K562 (cell line): ENCODE data around the gene EYA2. TPM values are rescaled to one million over a fixed set of nuclear protein-coding genes. Genes with fewer than 3 reads are reported as not detected.

Source experiments
- CBX5 ChIP-seq: IDR thresholded peaks from 2 replicates; pipeline ENCODE4 v1.6.1; 2014; ENCODE audit warnings: low read depth, borderline replicate concordance
- ETV6 ChIP-seq, 3 experiments: fragments of 150-350 bp in 1 of 3; sonication (generic) in 1 of 3; formaldehyde crosslinking in 1 of 3; IDR thresholded peaks; 2 replicates each; pipeline versions ENCODE4 v1.6.1 to v1.8.0; 2014 to 2022; ENCODE audit warnings: borderline replicate concordance in 2 of 3, low read depth in 2 of 3, antibody characterized with exemption in 1 of 3, low read length in 1 of 3, mild to moderate bottlenecking in 1 of 3, missing genetic modification reagents in 1 of 3
- HDAC3 ChIP-seq: fragments of 450-650 bp; IDR thresholded peaks from 2 replicates; pipeline ENCODE4 v1.6.1; 2018; ENCODE audit warnings: borderline replicate concordance, mild to moderate bottlenecking, moderate library complexity; ENCODE audit not compliant: partially characterized antibody
- HIVEP1 ChIP-seq: fragments of 250-450 bp; sonication (Bioruptor Pico); IDR thresholded peaks from 2 replicates; pipeline ENCODE4 v1.4.0; 2020; ENCODE audit warnings: mild to moderate bottlenecking
- MAFG ChIP-seq: fragments of 450-650 bp; conservative IDR thresholded peaks from 2 replicates; pipeline ENCODE4 v1.6.1; 2016; ENCODE audit warnings: missing genetic modification characterization, missing compliant biosample characterization
- MED1 ChIP-seq: sonication (generic); formaldehyde crosslinking; IDR thresholded peaks from 2 replicates; pipeline ENCODE4 v1.8.1; 2023; ENCODE audit warnings: missing genetic modification reagents, borderline replicate concordance
- PHF8 ChIP-seq: fragments of 200-600 bp; sonication (generic); IDR thresholded peaks from 2 replicates; pipeline ENCODE4 v1.6.1; 2012; ENCODE audit warnings: mixed run types, mild to moderate bottlenecking, inconsistent platforms, low read length, moderate library complexity, borderline replicate concordance
- RNF219 ChIP-seq: fragments of 250-450 bp; sonication (Bioruptor Pico); IDR thresholded peaks from 2 replicates; pipeline ENCODE4 v1.5.0; 2022; ENCODE audit warnings: mild to moderate bottlenecking
- SMAD1 ChIP-seq: fragments of 150-350 bp; IDR thresholded peaks from 2 replicates; pipeline ENCODE4 v1.6.1; 2014; ENCODE audit warnings: low read length, low read depth; ENCODE audit not compliant: partially characterized antibody
- SNAPC5 ChIP-seq: fragments of 250-450 bp; sonication (Bioruptor Pico); IDR thresholded peaks from 2 replicates; pipeline ENCODE4 v1.8.0; 2021; ENCODE audit warnings: moderate library complexity, mild to moderate bottlenecking, inconsistent platforms
- TAF9B ChIP-seq: fragments of 450-650 bp; IDR thresholded peaks from 2 replicates; pipeline ENCODE4 v1.6.1; 2018; ENCODE audit warnings: mild to moderate bottlenecking; ENCODE audit not compliant: partially characterized antibody
- TFE3 ChIP-seq: fragments of 450-650 bp; formaldehyde crosslinking; IDR thresholded peaks from 2 replicates; pipeline ENCODE4 v1.4.0; 2020; ENCODE audit warnings: mild to moderate bottlenecking, mixed read lengths
- TSHZ1 ChIP-seq: fragments of 250-450 bp; sonication (Bioruptor Pico); IDR thresholded peaks from 2 replicates; pipeline ENCODE4 v1.4.0; 2020; ENCODE audit warnings: mild to moderate bottlenecking, moderate library complexity
- WHSC1 ChIP-seq: IDR thresholded peaks from one replicate; pipeline ENCODE4 v1.6.1; 2012; ENCODE audit warnings: low read length, control low read depth, inconsistent platforms
- ZNF133 ChIP-seq: fragments of 250-450 bp; sonication (Bioruptor Pico); IDR thresholded peaks from 2 replicates; pipeline ENCODE4 v1.4.0; 2020; ENCODE audit warnings: mild to moderate bottlenecking
- ZNF347 ChIP-seq: fragments of 450-650 bp; formaldehyde crosslinking; IDR thresholded peaks from 2 replicates; pipeline ENCODE4 v1.4.0; 2020; ENCODE audit warnings: low read depth, mild to moderate bottlenecking, moderate library complexity
- ZSCAN29 ChIP-seq: fragments of 450-650 bp; IDR thresholded peaks from 2 replicates; pipeline ENCODE4 v1.6.1; 2017
- polyA plus RNA-seq, 8 experiments: library from polyadenylated mRNA; depleted of rRNA in 4 of 8; stranded (reverse) in 5 of 8; unstranded in 3 of 8; fragments of >200 nt; fragmentation: Nextera tagmentation in 2 of 8; fragmentation: Illumina TruSeq in 1 of 8; extraction: Ambion mirVana in 2 of 8; extraction: Trizol in 1 of 8; gene quantifications; 2 replicates each; pipeline versions ENCODE4 v1.2.1 to v1.2.3, GENCODE V29; 2011 to 2014; ENCODE audit warnings: inconsistent platforms in 1 of 8, missing spikeins in 1 of 8
- total RNA-seq, 7 experiments: library from RNA; depleted of rRNA in 6 of 7; stranded (reverse); fragments of >200 nt in 6 of 7; fragmentation: Illumina TruSeq in 2 of 7; extraction: Trizol in 2 of 7; gene quantifications; 2 replicates each; pipeline versions ENCODE4 v1.2.1 to v1.2.3, GENCODE V29; 2011 to 2021; ENCODE audit warnings: low replicate concordance in 1 of 7
- TF ChIP-seq, protein P1 (sequence below): fragments of 200-800 bp; sonication (Bioruptor generic); IDR thresholded peaks from 2 replicates; pipeline ENCODE4 v1.6.1; 2017; ENCODE audit warnings: missing genetic modification characterization, missing compliant biosample characterization

The EYA2 gene
- total and polyA plus RNA-seq, 9 of the 15 experiments (the other 6 are each of a cell fraction or from before 2014, with no cell fraction given), result 0.03 TPM; not detected in 8

DNA sequence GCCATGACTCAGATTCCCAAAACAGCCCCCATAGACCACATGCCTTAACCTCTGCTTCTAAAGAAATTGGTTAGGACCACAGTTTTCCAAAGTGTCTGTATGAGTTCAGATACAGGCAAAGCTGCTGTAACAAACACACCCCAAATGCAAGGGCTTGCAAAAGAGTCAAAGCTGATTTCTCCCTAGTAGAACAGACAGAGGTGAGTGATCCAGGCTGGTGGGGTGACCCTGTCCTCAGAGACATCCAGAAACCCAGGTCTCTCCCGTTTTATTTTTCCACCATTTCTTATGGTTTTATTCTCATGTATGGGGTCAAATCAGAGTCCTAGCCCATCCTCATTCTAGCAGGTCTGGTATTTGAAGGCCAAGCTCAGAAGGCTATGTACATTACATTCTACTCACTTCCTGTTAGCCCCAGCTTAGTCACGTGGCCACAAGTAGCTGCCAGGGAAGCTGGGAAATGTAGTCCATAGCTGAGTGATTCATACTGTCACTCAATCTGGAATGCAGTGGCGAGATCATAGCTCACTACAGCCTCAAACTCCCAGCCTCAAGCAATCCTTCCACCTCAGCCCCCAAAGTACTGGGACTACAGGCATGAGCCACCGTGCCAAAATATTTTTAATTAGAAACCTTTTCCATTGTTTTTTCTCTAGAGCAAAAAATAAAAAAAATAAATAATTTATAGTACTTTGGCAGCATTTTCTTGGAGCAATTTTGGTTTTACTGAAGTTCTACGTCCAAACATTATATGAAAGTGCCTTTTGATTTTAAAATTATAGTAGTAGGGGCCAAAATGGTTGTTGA lies 286.6 kb downstream of the EYA2 start (continued):
- TF ChIP-seq TSHZ1 (CRISPR knock-in tag), result no peak
- TF ChIP-seq WHSC1, result no peak
- TF ChIP-seq TAF9B, result no peak
- TF ChIP-seq RNF219, result no peak
- no peak for TF ChIP-seq ZNF347
- no peak for TF ChIP-seq ETV6 (IDR thresholded peaks at IDR 0.05; ENCODE audit: borderline replicate concordance in 1 of 2, low read depth in 2 of 2, low read length in 1 of 2)
- TF ChIP-seq ETV6 (CRISPR knock-in tag; IDR thresholded peaks at IDR 0.05; ENCODE audit: borderline replicate concordance), result no peak
- TF ChIP-seq, protein P1, sequence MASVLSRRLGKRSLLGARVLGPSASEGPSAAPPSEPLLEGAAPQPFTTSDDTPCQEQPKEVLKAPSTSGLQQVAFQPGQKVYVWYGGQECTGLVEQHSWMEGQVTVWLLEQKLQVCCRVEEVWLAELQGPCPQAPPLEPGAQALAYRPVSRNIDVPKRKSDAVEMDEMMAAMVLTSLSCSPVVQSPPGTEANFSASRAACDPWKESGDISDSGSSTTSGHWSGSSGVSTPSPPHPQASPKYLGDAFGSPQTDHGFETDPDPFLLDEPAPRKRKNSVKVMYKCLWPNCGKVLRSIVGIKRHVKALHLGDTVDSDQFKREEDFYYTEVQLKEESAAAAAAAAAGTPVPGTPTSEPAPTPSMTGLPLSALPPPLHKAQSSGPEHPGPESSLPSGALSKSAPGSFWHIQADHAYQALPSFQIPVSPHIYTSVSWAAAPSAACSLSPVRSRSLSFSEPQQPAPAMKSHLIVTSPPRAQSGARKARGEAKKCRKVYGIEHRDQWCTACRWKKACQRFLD (CRISPR knock-in tag), result peak; percentile 62; the same call in 1 of the 2 replicates
- no peak for TF ChIP-seq PHF8
- no peak for TF ChIP-seq ZNF133
- TF ChIP-seq HDAC3, result no peak
- peak; percentile 89 for TF ChIP-seq TFE3 (CRISPR knock-in tag)
- no peak for TF ChIP-seq SMAD1
- no peak for TF ChIP-seq MED1 (CRISPR knock-in tag)
- TF ChIP-seq SNAPC5, result no peak
- no peak for TF ChIP-seq CBX5
- no peak for TF ChIP-seq ZSCAN29
- no peak for TF ChIP-seq MAFG
- no peak for TF ChIP-seq HIVEP1
